ENCODE measurements around the gene CECR2.

The CECR2 gene

DNA sequence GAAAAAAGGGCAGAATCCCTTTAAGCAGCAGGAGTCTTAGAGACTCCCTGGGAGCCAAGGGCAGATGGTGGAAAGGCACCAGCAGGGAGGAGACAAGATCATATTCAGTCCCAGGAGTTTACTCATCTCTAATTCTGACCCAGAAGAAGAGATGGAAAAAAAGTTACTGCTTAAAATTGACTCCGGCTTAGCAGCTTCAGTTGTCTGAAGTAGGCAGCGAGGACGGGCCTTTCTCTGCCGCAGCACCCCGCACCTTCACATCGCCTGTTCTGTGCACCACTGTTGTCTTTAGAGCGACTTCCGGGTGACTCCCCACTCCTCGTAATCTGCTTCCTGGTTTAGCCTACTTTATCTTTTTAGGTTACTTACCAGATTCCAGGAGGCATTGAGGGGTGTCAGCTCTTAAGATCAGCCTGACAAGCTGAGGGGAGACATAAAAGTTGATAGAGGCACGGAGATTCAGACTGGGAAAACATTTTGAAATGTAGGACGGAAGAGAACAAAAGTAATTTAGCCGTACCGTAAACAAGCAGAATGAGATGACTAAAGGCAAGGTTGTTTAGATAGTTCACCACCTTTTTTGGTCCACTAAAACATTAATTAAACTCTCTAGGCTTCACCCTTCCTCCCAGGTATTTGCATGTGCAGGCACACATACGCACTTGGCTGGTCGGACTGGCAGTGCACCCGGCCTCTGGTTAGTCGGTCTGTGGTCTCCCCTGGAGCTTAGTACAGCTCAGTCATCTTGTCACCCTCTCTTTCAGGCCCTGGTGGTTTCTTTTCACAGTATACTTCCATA, 74.3 kb downstream of the CECR2 start:
- ATAC-seq: 0 out of 3 replicates have a peak, but pooled peaks have one; percentile 33
- TF ChIP-seq ESRRG (CRISPR knock-in tag; IDR thresholded peaks at IDR 0.05): no peak
- no peak for TF ChIP-seq ZC3H10 (CRISPR knock-in tag; IDR thresholded peaks at IDR 0.05)
- no peak for TF ChIP-seq ZNF565 (CRISPR knock-in tag; conservative IDR thresholded peaks at IDR 0.05; ENCODE audit: low read depth)
- TF ChIP-seq PPARA (CRISPR knock-in tag; IDR thresholded peaks at IDR 0.05; ENCODE audit: borderline replicate concordance): no peak
- no peak for TF ChIP-seq CREB5 (CRISPR knock-in tag; IDR thresholded peaks at IDR 0.05; ENCODE audit: low read depth)
- TF ChIP-seq, protein P1, sequence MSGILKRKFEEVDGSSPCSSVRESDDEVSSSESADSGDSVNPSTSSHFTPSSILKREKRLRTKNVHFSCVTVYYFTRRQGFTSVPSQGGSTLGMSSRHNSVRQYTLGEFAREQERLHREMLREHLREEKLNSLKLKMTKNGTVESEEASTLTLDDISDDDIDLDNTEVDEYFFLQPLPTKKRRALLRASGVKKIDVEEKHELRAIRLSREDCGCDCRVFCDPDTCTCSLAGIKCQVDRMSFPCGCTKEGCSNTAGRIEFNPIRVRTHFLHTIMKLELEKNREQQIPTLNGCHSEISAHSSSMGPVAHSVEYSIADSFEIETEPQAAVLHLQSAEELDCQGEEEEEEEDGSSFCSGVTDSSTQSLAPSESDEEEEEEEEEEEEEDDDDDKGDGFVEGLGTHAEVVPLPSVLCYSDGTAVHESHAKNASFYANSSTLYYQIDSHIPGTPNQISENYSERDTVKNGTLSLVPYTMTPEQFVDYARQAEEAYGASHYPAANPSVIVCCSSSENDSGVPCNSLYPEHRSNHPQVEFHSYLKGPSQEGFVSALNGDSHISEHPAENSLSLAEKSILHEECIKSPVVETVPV (CRISPR knock-in tag; IDR thresholded peaks at IDR 0.05): no peak
- no peak for TF ChIP-seq RARB (CRISPR knock-in tag; IDR thresholded peaks at IDR 0.05)
- no peak for TF ChIP-seq SNAI2 (CRISPR knock-in tag; IDR thresholded peaks at IDR 0.05)
- no peak for TF ChIP-seq ZNF70 (CRISPR knock-in tag; IDR thresholded peaks at IDR 0.05)
- no peak for TF ChIP-seq ZNF8 (CRISPR knock-in tag; IDR thresholded peaks at IDR 0.05)

GRCh38 chr22:17444204-17444504, 74.9 kb downstream of the CECR2 start:
- ATAC-seq: no peak
- TF ChIP-seq PATZ1 (CRISPR knock-in tag; IDR thresholded peaks at IDR 0.05; ENCODE audit: borderline replicate concordance) (no peak), TSHZ2 (CRISPR knock-in tag; IDR thresholded peaks at IDR 0.05) (no peak), ZFP3 (CRISPR knock-in tag; IDR thresholded peaks at IDR 0.05) (no peak), ZNF565 (CRISPR knock-in tag; conservative IDR thresholded peaks at IDR 0.05; ENCODE audit: low read depth) (no peak)

DNA sequence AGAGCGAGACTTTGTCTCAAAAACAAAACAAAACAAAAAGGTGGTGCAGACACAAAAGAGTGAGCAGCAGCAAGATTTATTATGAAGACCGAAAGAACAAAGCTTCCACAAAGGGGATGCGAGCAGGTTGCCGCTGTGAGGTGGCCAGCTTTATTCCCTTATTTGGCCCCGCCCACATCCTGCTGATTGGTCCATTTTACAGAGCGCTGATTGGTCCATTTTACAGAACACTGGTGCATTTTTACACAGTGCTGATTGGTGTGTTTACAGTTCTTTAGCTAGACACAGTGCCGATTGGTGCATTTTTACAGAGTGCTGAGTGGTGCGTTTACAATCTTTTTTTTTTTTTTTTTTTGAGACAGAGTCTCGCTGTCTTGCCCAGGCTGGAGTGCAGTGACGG, 77.4 kb downstream of the CECR2 start:
- no peak for ATAC-seq
- TF ChIP-seq ZNF70 (CRISPR knock-in tag; IDR thresholded peaks at IDR 0.05) (no peak), TSHZ2 (CRISPR knock-in tag; IDR thresholded peaks at IDR 0.05) (no peak), ZFP30 (CRISPR knock-in tag; IDR thresholded peaks at IDR 0.05) (no peak), SNAI2 (CRISPR knock-in tag; IDR thresholded peaks at IDR 0.05) (no peak), BACH2 (CRISPR knock-in tag; IDR thresholded peaks at IDR 0.05; ENCODE audit: borderline replicate concordance) (no peak), OSR1 (CRISPR knock-in tag; IDR thresholded peaks at IDR 0.05) (no peak), TOX (CRISPR knock-in tag; IDR thresholded peaks at IDR 0.05; ENCODE audit: borderline replicate concordance) (no peak), CREB5 (CRISPR knock-in tag; IDR thresholded peaks at IDR 0.05; ENCODE audit: low read depth) (no peak), ARNTL (CRISPR knock-in tag; IDR thresholded peaks at IDR 0.05; ENCODE audit: borderline replicate concordance, low read depth) (no peak), ESRRG (CRISPR knock-in tag; IDR thresholded peaks at IDR 0.05) (no peak), PPARA (CRISPR knock-in tag; IDR thresholded peaks at IDR 0.05; ENCODE audit: borderline replicate concordance) (no peak), POU6F1 (CRISPR knock-in tag; IDR thresholded peaks at IDR 0.05; ENCODE audit: borderline replicate concordance, low read depth) (no peak), CSDC2 (CRISPR knock-in tag; IDR thresholded peaks at IDR 0.05) (no peak)
- TF ChIP-seq, protein P1 (CRISPR knock-in tag; IDR thresholded peaks at IDR 0.05): no peak

Measured in SK-N-SH treated with all-trans-retinoic acid at 6 μM for 48 hours (cell line).